Stimulated activated CD4-positive, alpha-beta T cell treated with anti-CD3 and anti-CD28 coated beads, Interleukin-2, amount 100 ng/mL, for 4 hours (primary cell): Measurements from ENCODE around the gene PROM1.

Experiments used
- DNase-seq: peaks from one replicate; pipeline ENCODE4 v3.0.0-alpha.2; 2020; ENCODE audit warnings: low read depth

Gene PROM1

DNA sequence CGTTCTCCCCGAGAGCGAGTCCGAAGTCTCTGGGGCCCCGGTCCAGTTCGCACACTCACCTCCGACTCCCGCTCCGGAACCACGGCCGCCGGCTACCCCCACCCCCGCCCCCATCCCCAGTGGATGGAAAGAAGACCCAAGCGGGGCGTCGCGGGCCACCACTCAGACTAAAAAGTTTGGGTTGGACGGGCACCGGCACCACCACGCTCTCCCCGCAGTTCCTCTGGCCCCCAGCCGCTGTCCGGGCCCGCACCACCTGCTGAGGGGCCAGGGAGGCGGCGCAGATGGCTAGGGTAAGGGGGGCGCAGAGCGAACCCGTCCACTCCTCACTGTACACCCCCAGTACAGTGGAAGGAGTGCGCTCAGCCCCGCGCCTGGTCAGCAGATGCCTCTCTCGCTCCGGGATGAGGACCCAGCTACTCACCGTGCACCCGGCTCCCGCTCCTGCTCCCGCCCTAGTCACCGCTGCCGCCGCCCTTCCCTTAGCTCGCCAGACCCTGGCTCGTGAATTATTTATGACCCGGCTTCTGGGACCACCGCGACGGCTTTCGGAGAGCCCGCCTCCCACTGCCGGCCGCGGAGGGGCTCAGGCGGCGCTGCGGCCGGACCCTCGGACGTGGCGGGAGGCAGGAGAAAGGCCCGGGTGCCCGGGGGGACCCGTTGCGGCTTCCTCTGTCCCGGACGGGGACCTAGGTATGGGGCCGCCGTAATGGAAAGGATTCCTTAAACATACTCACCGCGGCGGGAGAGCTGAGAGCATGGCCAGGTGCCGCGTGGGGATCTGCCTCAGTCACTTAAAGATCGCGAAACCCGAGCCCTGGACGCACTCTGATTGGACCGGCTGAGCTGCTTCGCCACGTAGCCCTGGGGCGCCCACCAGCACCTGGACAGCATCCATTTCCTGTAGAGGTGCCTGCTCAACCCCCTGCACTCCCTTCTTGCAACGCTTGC, at the start of gene PROM1:
PROM1 (minus strand) TSS at position 783 of the 951 bp plus-strand sequence. CDS start 8,117 bp downstream, outside the sequence.
- no peak for DNase-seq

DNA sequence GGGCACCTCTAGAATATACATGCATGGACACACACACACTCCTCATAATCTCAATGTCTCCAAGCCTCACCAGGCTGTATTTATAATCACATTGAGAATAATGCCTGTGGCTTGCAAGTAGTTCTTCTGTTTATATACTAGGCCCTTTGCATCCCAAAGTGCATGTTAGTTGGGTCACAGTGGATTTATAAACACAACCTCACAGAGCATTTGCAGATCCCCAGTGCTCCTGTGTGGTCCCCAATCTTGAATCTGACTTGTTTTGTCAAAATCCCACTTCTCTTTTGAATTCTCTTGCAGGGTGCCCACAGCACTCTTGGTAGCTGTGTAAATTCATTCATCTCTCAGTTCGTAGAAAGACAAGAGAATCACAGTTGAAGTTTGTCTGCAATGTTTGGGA, 49.6 kb upstream of the PROM1 start:
- no peak for DNase-seq

DNA sequence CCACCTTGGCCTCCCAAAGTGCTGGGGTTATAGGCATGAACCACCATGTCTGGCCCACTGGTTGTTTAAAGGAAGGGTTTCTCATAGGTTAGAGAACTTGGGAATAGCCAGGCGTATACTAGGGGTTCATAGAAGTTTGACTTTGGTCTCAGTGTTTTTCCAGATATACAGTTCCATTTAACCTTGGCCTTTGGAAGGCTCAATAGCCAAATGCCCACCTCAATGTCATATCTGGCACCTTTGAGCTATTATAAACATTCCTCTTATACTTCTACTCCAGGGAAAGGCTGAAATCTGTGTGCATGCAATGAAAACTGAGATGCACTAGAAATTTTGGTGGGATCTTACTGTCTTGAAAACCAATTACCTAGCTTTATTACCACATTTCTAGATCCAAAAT, 47.5 kb upstream of the PROM1 start:
- DNase-seq, result no peak

DNA sequence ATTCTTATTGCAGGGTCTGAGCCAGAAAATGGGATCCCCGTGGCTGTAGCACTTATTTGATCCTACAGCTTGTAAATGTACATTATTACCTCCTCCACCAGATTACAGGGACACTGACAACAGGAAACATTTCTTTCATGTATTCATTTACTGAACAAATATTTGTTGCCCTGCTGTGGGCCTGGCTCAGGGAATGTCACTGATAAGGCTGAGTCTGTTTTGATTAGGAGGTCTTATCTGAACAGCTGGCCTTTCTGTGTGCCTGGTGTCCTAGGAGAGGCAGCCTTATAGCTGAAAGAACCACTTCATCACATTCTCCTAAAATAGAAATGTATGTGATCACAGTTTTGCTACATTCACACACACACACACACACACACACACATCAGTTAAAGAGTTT, 45.5 kb upstream of the PROM1 start:
- DNase-seq, result no peak

DNA sequence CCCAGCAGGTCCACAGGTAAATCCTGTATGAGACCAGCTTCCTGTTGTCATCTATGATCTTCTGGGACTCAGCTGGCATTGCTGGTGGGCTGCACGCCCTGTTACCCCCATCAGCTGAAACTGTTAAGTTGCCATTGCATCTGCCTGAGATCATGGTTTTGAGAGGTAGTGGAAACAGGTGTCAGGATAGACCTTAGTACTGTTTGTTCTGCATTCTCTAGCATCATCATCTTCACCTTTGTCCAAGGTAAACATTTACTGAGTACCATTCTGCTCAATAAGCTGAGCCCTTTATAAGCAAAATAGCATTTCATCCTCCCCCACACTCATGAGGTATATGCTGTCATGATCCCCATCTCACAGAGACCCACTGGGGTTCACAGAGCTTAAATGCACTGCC, 42.9 kb upstream of the PROM1 start:
- no peak for DNase-seq

DNA sequence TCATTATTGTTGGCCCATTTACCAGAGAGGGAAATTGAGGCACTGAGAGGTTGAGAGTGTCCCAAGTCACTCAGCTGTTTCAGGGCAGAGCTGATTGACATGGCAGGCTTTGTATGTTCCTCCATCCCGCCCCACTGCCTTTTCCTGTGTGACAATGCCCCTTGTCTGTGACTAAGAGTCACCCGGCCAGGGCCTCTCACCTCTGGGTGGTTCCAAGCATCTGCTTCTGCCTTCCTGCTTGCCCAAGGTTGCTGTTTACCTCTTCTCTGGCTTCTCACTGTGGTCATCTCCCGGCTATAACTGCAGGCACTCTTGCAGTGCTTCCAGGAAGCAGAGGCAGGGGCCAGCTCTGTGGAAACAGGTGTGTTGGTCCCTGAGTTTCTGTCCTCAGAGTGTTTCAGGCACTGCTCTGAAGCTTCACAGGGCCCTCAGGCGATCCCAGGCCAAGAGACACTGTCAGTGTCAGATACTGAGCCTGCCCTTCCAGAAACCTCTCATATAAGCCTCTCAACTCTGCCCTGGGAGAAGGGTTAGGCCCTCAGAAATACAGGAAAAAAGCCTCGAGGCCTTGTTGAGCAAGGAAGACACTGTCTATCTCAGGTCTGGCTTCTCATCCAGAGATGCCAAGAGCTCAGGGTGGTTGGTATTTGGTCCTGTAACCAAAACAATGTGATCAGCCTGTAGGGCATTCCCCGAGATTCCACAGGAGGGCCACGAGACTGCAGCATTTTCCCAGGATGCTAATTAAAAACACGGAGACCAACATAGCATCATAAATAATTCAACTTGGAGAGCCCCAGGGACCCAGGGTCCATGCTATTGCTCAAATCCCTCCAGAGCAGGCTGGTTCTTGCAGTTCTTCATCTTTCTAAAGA, 42.0 kb upstream of the PROM1 start:
- DNase-seq, result no peak

GRCh38 chr4:16124232-16124631, 40.4 kb upstream of the PROM1 start:
- DNase-seq, result no peak

DNA sequence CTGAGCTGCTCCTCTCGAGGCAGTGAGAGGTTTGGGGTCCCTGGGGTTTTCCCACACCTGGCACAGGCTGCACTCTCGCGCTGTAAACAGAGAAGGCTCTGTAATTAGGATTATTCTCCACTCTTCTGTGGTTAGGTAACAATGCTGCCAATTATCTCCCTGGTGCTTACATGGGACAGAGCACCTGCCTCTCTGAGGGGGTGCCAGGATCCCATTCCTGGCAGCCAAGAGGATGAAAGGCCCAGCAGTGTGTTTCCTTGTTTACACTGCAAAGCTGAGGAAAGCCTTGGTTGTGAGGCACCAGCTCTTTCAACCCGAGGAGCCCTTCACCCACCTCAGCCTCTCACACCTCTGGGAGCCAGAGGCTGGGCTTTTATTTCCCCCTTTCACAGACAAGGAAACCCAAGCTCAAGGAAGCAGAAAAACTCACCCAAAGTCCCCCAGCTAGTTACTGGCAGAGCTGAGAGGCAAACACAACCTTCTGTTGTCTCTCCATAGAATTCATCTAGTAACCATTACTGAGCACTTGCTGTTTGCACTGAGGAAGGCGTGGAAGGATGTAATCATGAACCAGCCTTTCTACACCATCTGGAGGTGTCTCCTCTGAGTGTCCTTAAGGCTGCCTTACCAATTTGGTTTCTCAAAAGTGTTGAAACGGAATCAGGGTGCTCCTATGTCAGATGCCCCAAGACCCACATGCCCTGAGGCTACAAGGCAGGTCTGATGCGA, 39.7 kb upstream of the PROM1 start:
- DNase-seq, result no peak

- peak; percentile 33 for DNase-seq
Observed at GRCh38 chr4:16122784-16123183, 39.0 kb upstream of the PROM1 start.

DNA sequence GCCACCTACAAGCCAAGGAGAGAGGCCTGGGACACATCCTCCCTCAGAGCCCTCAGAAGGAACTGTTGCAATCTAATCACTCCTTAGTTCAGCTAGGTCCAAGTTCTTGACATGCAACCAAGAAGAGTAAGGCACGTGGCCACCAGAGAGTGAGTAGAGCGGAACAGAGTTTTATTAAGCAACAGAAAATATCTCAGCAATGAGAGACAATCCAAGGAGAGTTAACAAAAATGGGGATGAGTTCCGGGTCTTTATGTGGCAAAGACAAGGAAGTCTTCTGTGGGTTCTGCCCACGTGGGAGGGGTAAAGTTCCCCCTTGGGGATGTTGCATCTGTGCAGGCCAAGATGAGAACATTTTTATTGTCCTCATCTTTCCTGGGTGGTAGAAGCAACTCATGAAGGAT, 38.5 kb upstream of the PROM1 start:
- no peak for DNase-seq

- DNase-seq, result no peak
Observed at GRCh38 chr4:16120720-16121119, 36.9 kb upstream of the PROM1 start.

DNA sequence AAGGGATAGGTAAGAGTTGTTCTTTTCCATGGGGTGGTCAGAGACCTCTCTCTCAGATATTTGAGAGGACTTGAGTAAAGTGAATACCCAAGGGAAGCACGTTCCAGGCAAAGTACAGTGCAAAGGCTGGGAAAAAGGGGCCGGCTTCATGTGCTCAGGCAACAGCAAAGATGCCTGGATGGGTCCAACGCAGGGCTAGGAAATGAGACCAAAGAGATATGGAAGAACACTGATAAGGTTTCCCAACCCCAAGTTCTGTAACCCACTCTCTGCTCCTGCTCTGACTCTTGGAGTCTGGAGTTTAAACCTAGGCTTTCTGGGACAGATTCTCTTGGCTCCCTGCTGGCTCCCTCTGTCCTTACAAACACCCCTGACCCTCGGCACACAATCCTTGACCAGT, 36.2 kb upstream of the PROM1 start:
- DNase-seq, result no peak

DNA sequence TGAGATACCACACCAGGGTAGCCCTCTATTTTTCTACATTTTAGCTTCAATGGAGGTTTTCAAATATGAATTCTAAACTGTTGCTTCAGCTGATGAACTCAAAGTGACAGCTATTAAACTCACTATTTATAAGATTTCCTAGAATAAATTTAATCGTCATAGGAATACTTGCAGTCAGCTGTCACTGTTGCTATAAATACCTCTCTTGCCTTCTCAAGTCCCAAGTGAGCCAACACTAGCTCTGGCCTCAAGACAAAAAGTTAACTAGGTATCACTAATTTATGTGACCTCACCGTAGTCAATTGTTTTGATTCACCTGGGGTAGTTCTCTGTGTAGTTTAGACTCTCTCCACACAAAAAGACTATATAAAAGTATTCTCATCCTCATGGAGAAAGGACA, 34.3 kb upstream of the PROM1 start:
- no peak for DNase-seq

- no peak for DNase-seq
Observed at GRCh38 chr4:16117164-16117563, 33.3 kb upstream of the PROM1 start.

DNA sequence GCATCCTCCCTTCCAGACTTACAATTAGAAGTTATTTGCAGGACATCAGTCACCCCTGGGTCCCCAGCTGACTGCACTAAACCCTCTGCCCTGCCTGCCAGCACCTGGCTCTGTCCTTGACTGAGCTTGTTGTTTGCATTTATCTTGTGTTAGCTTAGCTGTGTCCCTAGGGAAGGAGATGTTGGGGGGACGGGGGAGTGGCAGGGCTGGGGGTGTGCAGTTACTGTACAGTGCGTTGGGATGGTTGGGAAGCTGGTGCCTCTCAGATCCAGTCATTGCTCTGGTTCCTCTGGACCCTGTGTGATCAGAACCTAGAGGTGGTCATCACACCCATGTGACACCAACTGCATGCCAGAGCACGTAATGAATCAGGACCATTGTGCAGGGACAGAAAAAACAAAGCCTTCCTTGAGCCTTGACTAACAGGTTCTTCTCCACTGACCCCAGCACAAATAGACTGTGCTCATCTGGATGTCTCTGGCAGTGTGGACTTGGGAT, 32.7 kb upstream of the PROM1 start:
- DNase-seq, result no peak

GRCh38 chr4:16116019-16116418, 32.2 kb upstream of the PROM1 start:
- DNase-seq, result no peak

DNA sequence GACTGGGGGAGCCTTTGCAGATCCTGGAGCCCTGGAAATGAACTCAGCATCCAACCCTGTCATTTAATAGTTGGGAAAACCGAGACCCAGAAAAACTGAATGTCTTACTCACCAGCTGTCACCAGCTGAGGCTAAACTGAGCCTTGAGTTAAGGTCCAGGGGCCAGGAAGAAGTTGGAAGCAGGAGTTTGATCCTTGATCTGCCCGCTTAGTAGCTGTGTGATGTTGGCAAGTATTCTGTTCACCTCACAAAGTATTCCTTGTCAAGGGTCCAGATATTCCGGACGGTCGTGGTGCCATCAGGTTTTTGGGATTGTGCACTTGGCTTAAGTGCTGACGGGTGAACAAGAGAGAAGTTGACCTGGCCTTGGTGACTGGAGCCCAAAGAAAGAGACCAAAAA, 30.7 kb upstream of the PROM1 start:
- no peak for DNase-seq

DNA sequence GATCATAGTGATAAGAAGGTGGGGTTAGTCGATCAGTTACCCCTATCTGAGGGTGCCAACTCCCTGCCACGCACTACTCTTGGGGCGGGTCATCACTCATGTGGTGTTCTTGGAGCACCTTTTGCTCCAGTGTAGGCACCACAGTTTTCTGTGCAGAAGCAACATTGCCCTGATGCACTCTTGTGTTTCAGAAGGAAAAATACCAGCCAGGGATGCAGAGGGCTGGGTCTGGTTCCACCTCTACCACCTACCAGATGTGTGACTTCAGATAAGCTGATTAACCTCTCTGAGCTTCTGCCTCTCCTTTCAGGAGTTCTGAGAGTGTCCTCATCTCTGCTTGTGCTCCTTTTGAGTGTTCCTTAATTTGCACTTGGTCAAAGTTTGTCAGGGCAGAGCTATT, 29.9 kb upstream of the PROM1 start:
- DNase-seq, result no peak

DNA sequence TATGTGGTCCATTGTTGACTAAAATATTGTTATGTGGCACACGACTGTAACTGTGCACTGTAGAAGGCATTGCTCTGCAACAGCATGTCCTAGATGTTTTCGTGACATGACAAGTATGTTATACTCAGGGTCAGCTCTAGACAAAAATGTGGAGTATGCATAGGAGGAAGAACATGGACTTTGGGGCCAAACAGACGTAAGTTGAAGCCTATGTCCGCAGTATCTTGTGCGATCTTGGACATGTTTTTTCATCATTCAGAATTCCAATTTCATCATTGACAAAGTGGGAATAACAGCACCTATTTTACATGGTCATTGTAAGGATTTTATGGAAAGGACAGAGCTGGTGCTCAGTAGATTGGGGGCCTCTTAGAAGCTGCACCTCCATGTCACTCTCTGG, 27.7 kb upstream of the PROM1 start:
- no peak for DNase-seq

- DNase-seq, result no peak
Observed at GRCh38 chr4:16110661-16111290, 27.0 kb upstream of the PROM1 start.

GRCh38 chr4:16110199-16110598, 26.4 kb upstream of the PROM1 start:
- DNase-seq, result no peak

- DNase-seq, result no peak
Observed at GRCh38 chr4:16109256-16109655, 25.4 kb upstream of the PROM1 start.
